HepG2 (cell line): Measurements from ENCODE around the gene WNT3A. TPM values are rescaled to one million over a fixed set of nuclear protein-coding genes. Genes with fewer than 3 reads are reported as not detected.

Source experiments
- CC2D1A ChIP-seq: sonication (generic); formaldehyde crosslinking; IDR thresholded peaks from 2 replicates; pipeline ENCODE4 v1.8.1; 2023; ENCODE audit warnings: mild to moderate bottlenecking, missing genetic modification reagents
- CREB1 ChIP-seq, 2 experiments: fragments of 450-650 bp in 1 of 2; IDR thresholded peaks; 2 replicates each; pipeline ENCODE4 v1.6.1; 2016 to 2017; ENCODE audit warnings: control low read depth in 1 of 2, mild to moderate bottlenecking in 1 of 2, missing compliant biosample characterization in 1 of 2, missing genetic modification characterization in 1 of 2
- GABPB1 ChIP-seq: IDR thresholded peaks from 2 replicates; pipeline ENCODE4 v1.6.1; 2016; ENCODE audit warnings: mild to moderate bottlenecking, missing genetic modification reagents, moderate library complexity, missing compliant biosample characterization
- KLF12 ChIP-seq: sonication (generic); formaldehyde crosslinking; IDR thresholded peaks from 2 replicates; pipeline ENCODE4 v1.4.0; 2020; ENCODE audit warnings: missing genetic modification reagents, borderline replicate concordance
- KLF16 ChIP-seq, 2 experiments: sonication (generic) in 1 of 2; formaldehyde crosslinking in 1 of 2; IDR thresholded peaks; 2 replicates each; pipeline versions ENCODE4 v1.6.1 to v1.8.0; 2016 to 2023; ENCODE audit warnings: missing genetic modification reagents in 2 of 2, missing compliant biosample characterization in 1 of 2
- MED8 ChIP-seq: sonication (generic); formaldehyde crosslinking; IDR thresholded peaks from 2 replicates; pipeline ENCODE4 v1.8.1; 2023; ENCODE audit warnings: mild to moderate bottlenecking, missing genetic modification reagents; ENCODE audit not compliant: insufficient replicate concordance
- NONO ChIP-seq, 2 experiments: fragments of 450-650 bp in 1 of 2; sonication (generic) in 1 of 2; formaldehyde crosslinking in 1 of 2; IDR thresholded peaks in 1 of 2; conservative IDR thresholded peaks in 1 of 2; 2 replicates each; pipeline versions ENCODE4 v1.6.1 to v1.8.0; 2017 to 2022; ENCODE audit warnings: mild to moderate bottlenecking in 1 of 2, missing genetic modification reagents in 1 of 2, moderate library complexity in 1 of 2
- PLRG1 ChIP-seq: fragments of 450-650 bp; conservative IDR thresholded peaks from 2 replicates; pipeline ENCODE4 v1.6.1; 2016
- SALL1 ChIP-seq: sonication (generic); formaldehyde crosslinking; IDR thresholded peaks from 2 replicates; pipeline ENCODE4 v1.8.0; 2022; ENCODE audit warnings: mild to moderate bottlenecking, missing genetic modification reagents
- SMC3 ChIP-seq: IDR thresholded peaks from 2 replicates; pipeline ENCODE4 v1.6.1; 2011; ENCODE audit warnings: low read length, improper control_type of control experiment
- ZNF549 ChIP-seq: sonication (generic); formaldehyde crosslinking; IDR thresholded peaks from 2 replicates; pipeline ENCODE4 v1.5.0; 2020; ENCODE audit warnings: missing genetic modification reagents
- polyA plus RNA-seq, 8 experiments: library from polyadenylated mRNA; depleted of rRNA in 3 of 8; stranded (reverse) in 7 of 8; unstranded in 1 of 8; fragments of >200 nt; fragmentation: Illumina TruSeq in 4 of 8; extraction: Trizol in 4 of 8; gene quantifications; 2 replicates each; pipeline versions ENCODE4 v1.2.1 to v1.2.3, GENCODE V29; 2011 to 2016; ENCODE audit warnings: low read depth in 4 of 8, missing spikeins in 1 of 8, mixed read lengths in 1 of 8; ENCODE audit not compliant: insufficient read depth in 1 of 8
- total RNA-seq, 5 experiments: library from RNA; depleted of rRNA; stranded (reverse); fragments of >200 nt; fragmentation: Illumina TruSeq; extraction: Trizol; gene quantifications; 2 replicates each; pipeline ENCODE4 v1.2.3, GENCODE V29; 2016; ENCODE audit warnings: low read depth in 1 of 5
- TF ChIP-seq, protein P1 (sequence below): sonication (generic); formaldehyde crosslinking; IDR thresholded peaks from 2 replicates; pipeline ENCODE4 v1.4.0; 2020; ENCODE audit warnings: mild to moderate bottlenecking, missing genetic modification reagents
- TF ChIP-seq, protein P2 (sequence below): sonication (generic); IDR thresholded peaks from 2 replicates; pipeline ENCODE4 v1.6.1; 2016; ENCODE audit warnings: low read depth, borderline replicate concordance
- TF ChIP-seq, protein P3 (sequence below): sonication (generic); formaldehyde crosslinking; IDR thresholded peaks from 2 replicates; pipeline ENCODE4 v1.8.0; 2022; ENCODE audit warnings: mild to moderate bottlenecking, missing genetic modification reagents, moderate library complexity
- TF ChIP-seq, protein P4 (sequence below): sonication (generic); formaldehyde crosslinking; IDR thresholded peaks from 2 replicates; pipeline ENCODE4 v1.5.1; 2020; ENCODE audit warnings: missing genetic modification reagents, mild to moderate bottlenecking, borderline replicate concordance
- TF ChIP-seq, protein P5 (sequence below): sonication (generic); formaldehyde crosslinking; IDR thresholded peaks from 2 replicates; pipeline ENCODE4 v1.4.0; 2020; ENCODE audit warnings: mild to moderate bottlenecking, missing genetic modification reagents

The WNT3A gene
- total and polyA plus RNA-seq, 2 of the 13 experiments (the other 11 are each of a cell fraction or from before 2014, with no cell fraction given), result not detected

DNA sequence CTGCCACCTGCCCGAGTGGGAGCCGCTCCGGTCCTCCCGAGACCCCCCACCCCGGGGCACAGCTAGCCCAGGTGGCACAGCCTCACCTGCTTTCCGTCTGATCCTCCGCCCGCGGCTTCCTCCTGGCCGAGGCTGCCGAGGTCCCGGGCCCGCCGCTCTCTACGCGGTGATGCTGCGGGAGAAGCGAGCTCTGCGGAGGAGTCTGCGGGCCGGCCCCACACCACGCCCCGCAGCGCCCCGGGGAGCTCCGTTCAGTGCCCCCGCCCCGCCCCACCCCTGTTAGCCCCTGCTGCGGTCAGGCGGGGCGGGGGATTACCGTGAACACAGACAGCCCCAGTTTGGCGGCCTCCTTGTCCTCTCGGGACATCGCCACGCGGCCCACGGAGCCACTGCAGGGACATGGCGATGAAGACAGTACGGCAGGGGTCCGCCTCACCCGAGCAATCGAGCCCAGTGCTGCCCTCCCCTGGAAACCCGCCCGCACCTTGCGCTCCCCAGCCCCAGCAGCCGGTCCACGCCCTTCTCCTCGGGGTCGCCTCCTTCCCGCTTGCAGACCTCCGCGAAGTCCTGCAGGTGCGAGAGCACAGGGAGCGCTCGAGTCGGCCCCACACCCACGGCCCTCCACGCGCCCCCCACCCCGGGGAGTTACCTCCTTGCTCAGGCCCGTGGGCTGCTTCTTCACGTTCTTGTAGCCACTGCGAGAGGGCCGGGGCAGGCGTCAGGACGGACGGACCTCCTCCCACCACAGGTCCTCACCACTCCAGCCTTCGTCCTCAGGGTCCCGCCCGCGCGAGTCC lies 95.4 kb downstream of the WNT3A start (continued):
- no peak for TF ChIP-seq CC2D1A (CRISPR knock-in tag)
- TF ChIP-seq KLF16 (CRISPR knock-in tag; IDR thresholded peaks at IDR 0.05), result 0 out of 4 replicates have a peak, but pooled peaks of 1 of the 2 experiments have one; percentile 8
- TF ChIP-seq, protein P1, sequence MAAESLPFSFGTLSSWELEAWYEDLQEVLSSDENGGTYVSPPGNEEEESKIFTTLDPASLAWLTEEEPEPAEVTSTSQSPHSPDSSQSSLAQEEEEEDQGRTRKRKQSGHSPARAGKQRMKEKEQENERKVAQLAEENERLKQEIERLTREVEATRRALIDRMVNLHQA, result no peak
- TF ChIP-seq, protein P2, sequence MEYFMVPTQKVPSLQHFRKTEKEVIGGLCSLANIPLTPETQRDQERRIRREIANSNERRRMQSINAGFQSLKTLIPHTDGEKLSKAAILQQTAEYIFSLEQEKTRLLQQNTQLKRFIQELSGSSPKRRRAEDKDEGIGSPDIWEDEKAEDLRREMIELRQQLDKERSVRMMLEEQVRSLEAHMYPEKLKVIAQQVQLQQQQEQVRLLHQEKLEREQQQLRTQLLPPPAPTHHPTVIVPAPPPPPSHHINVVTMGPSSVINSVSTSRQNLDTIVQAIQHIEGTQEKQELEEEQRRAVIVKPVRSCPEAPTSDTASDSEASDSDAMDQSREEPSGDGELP, result no peak
- TF ChIP-seq PLRG1, result no peak
- TF ChIP-seq CREB1 (IDR thresholded peaks at IDR 0.05), result no peak
- no peak for TF ChIP-seq CREB1 (CRISPR knock-in tag; IDR thresholded peaks at IDR 0.05)
- no peak for TF ChIP-seq MED8 (CRISPR knock-in tag)
- peak; percentile 25; the same call in 1 of the 2 replicates for TF ChIP-seq GABPB1
- TF ChIP-seq, protein P3, sequence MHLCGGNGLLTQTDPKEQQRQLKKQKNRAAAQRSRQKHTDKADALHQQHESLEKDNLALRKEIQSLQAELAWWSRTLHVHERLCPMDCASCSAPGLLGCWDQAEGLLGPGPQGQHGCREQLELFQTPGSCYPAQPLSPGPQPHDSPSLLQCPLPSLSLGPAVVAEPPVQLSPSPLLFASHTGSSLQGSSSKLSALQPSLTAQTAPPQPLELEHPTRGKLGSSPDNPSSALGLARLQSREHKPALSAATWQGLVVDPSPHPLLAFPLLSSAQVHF (CRISPR knock-in tag), result no peak
- TF ChIP-seq, protein P4, sequence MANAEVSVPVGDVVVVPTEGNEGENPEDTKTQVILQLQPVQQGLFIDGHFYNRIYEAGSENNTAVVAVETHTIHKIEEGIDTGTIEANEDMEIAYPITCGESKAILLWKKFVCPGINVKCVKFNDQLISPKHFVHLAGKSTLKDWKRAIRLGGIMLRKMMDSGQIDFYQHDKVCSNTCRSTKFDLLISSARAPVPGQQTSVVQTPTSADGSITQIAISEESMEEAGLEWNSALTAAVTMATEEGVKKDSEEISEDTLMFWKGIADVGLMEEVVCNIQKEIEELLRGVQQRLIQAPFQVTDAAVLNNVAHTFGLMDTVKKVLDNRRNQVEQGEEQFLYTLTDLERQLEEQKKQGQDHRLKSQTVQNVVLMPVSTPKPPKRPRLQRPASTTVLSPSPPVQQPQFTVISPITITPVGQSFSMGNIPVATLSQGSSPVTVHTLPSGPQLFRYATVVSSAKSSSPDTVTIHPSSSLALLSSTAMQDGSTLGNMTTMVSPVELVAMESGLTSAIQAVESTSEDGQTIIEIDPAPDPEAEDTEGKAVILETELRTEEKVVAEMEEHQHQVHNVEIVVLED (CRISPR knock-in tag), result no peak
- no peak; the same call in 1 of the 2 replicates for TF ChIP-seq KLF12
- TF ChIP-seq, protein P5, sequence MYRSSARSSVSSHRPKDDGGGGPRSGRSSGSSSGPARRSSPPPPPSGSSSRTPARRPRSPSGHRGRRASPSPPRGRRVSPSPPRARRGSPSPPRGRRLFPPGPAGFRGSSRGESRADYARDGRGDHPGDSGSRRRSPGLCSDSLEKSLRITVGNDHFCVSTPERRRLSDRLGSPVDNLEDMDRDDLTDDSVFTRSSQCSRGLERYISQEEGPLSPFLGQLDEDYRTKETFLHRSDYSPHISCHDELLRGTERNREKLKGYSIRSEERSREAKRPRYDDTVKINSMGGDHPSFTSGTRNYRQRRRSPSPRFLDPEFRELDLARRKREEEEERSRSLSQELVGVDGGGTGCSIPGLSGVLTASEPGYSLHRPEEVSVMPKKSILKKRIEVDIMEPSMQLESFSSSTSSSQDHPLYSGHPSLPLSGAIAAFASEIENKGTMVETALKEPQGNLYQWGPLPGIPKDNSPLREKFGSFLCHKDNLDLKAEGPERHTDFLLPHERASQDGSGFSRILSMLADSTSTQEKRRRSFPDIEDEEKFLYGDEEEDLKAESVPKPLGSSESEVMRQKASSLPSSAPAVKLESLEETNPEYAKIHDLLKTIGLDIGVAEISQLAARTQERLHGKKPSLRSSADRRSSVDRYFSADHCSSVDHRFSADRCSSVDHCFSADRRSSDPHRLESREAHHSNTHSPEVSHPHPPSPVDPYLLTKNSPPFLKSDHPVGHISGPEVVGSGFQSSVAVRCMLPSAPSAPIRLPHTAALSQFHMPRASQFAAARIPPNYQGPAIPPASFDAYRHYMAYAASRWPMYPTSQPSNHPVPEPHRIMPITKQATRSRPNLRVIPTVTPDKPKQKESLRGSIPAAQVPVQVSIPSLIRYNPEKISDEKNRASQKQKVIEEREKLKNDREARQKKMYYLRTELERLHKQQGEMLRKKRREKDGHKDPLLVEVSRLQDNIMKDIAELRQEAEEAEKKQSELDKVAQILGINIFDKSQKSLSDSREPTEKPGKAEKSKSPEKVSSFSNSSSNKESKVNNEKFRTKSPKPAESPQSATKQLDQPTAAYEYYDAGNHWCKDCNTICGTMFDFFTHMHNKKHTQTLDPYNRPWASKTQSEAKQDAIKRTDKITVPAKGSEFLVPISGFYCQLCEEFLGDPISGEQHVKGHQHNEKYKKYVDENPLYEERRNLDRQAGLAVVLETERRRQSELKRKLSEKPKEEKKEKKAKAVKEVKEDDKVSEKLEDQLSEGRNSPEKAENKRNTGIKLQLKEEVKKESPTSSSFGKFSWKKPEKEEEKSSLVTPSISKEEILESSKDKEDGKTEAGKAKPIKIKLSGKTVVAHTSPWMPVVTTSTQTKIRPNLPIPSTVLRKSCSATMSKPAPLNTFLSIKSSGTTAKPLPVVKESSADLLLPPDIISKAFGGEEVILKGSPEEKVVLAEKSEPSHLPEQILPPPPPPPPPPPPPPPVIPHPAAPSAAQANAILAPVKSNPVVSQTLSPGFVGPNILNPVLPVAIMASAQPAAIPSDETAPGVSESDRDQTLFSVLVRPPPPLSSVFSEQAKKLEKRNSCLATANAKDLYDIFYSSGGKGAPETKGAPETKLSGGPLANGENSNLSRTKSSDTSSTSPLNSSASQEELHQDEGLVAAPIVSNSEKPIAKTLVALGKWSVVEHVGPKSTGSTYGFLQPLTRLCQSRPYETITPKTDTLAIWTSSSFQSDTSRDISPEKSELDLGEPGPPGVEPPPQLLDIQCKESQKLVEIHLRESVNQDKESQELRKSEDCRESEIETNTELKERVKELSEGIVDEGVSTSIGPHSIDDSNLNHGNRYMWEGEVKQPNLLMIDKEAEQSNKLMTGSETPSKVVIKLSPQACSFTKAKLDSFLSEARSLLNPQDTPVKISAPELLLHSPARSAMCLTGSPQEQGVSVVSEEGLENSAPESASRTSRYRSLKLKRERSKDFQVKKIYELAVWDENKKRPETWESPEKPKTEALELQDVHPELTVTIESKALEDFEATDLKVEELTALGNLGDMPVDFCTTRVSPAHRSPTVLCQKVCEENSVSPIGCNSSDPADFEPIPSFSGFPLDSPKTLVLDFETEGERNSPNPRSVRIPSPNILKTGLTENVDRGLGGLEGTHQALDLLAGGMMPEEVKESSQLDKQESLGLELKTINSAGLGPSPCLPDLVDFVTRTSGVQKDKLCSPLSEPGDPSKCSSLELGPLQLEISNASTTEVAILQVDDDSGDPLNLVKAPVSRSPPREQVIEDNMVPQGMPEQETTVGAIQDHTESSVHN, result no peak; the same call in 1 of the 2 replicates
- no peak for TF ChIP-seq ZNF549 (CRISPR knock-in tag)
- no peak for TF ChIP-seq NONO (IDR thresholded peaks at IDR 0.05)
- TF ChIP-seq NONO (CRISPR knock-in tag; conservative IDR thresholded peaks at IDR 0.05), result no peak
- peak; percentile 63; the same call in 1 of the 2 replicates for TF ChIP-seq SALL1 (CRISPR knock-in tag)
- no peak for TF ChIP-seq SMC3
